DOHH2 (cell line): ENCODE data around the gene OPN3.

Experiments used
- EZH2phosphoT487 ChIP-seq: fragments of 200-600 bp; sonication (generic); IDR thresholded peaks from 2 replicates; pipeline ENCODE4 v1.6.1; 2017; ENCODE audit warnings: borderline replicate concordance, mild to moderate bottlenecking, antibody characterized with exemption, low read length, moderate library complexity, mixed read lengths
- TF ChIP-seq, protein P1 (sequence below): fragments of 200-600 bp; sonication (generic); IDR thresholded peaks from one replicate; pipeline ENCODE4 v1.5.1; 2014; ENCODE audit warnings: antibody characterized with exemption, mild to moderate bottlenecking, low read depth, low read length; ENCODE audit not compliant: poor library complexity, severe bottlenecking

DNA sequence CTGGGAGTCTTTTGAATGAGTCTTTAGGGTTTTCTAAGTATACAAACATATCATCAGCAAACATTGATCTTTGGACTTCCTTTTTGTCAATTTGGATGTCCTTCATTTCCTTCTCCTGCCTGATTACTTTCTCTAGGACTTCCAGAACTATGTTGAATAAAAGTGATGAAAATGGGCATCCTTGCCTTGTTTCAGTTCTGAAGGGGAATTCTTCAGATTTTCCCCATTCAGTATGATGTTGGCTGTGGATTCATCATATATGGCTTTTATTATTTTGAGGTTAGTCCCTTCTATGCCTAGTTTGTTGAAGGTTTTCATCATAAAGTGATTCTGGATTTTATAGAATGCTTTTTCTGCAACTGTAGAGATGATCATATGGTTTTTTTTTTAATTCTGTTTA lies 66.0 kb downstream of the OPN3 start:
- TF ChIP-seq, protein P1, sequence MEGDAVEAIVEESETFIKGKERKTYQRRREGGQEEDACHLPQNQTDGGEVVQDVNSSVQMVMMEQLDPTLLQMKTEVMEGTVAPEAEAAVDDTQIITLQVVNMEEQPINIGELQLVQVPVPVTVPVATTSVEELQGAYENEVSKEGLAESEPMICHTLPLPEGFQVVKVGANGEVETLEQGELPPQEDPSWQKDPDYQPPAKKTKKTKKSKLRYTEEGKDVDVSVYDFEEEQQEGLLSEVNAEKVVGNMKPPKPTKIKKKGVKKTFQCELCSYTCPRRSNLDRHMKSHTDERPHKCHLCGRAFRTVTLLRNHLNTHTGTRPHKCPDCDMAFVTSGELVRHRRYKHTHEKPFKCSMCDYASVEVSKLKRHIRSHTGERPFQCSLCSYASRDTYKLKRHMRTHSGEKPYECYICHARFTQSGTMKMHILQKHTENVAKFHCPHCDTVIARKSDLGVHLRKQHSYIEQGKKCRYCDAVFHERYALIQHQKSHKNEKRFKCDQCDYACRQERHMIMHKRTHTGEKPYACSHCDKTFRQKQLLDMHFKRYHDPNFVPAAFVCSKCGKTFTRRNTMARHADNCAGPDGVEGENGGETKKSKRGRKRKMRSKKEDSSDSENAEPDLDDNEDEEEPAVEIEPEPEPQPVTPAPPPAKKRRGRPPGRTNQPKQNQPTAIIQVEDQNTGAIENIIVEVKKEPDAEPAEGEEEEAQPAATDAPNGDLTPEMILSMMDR, result no peak
- no peak for TF ChIP-seq EZH2phosphoT487
